Adrenal gland (tissue), 5 donors: ENCODE measurements around the gene BCAS3.

Experiments used
- CTCF ChIP-seq, 6 experiments: fragments of 450-650 bp in 4 of 6; fragments of 200-600 bp in 2 of 6; sonication (generic) in 1 of 6; IDR thresholded peaks; 1 replicate in 5 of 6; 2 replicates in 1 of 6; pipeline versions ENCODE4 v1.5.1 to v1.8.0; 2016 to 2021; ENCODE audit warnings: antibody characterized with exemption in 6 of 6, mild to moderate bottlenecking in 2 of 6, moderate library complexity in 1 of 6
- POLR2A ChIP-seq, 2 donors: fragments of 450-650 bp; IDR thresholded peaks; one replicate each; pipeline ENCODE4 v1.6.1; 2017; ENCODE audit warnings: antibody characterized with exemption in 2 of 2, mild to moderate bottlenecking in 2 of 2, moderate library complexity in 1 of 2
- donor health status: DM: no; HTN: no; CAD: no.

- TF ChIP-seq CTCF (IDR thresholded peaks at IDR 0.05) (peak; percentile 83 to 99 (median 98)), POLR2A (IDR thresholded peaks at IDR 0.05) (peak in 1 of 2 donors; percentile 32)
Observed at GRCh38 chr17:61412143-61412859, 734.6 kb downstream of the BCAS3 start.
